WTC11 (cell line): Measurements from ENCODE around the gene PRSS48.

ENCODE experiments used
- ATF2 ChIP-seq: sonication (generic); formaldehyde crosslinking; IDR thresholded peaks from 2 replicates; pipeline ENCODE4 v1.8.1; 2022; ENCODE audit warnings: low read depth, missing genetic modification reagents, borderline replicate concordance
- CTCF ChIP-seq: fragments of 200-600 bp; IDR thresholded peaks from 2 replicates; pipeline ENCODE4 v1.8.0; 2022; ENCODE audit warnings: antibody characterized with exemption
- EMX1 ChIP-seq: fragments of 250-450 bp; sonication (Bioruptor Pico); IDR thresholded peaks from 2 replicates; pipeline ENCODE4 v1.8.0; 2021; ENCODE audit warnings: mild to moderate bottlenecking
- ETV6 ChIP-seq: sonication (generic); formaldehyde crosslinking; IDR thresholded peaks from 2 replicates; pipeline ENCODE4 v1.8.1; 2022; ENCODE audit warnings: mild to moderate bottlenecking, missing genetic modification reagents
- GABPB1 ChIP-seq: sonication (generic); formaldehyde crosslinking; IDR thresholded peaks from 2 replicates; pipeline ENCODE4 v1.8.1; 2023; ENCODE audit warnings: mild to moderate bottlenecking, missing genetic modification reagents
- MAX ChIP-seq: sonication (generic); formaldehyde crosslinking; IDR thresholded peaks from 2 replicates; pipeline ENCODE4 v1.8.0; 2022; ENCODE audit warnings: mild to moderate bottlenecking, missing genetic modification reagents
- SMAD3 ChIP-seq: sonication (generic); formaldehyde crosslinking; IDR thresholded peaks from 2 replicates; pipeline ENCODE4 v1.8.0; 2022; ENCODE audit warnings: missing genetic modification reagents, mild to moderate bottlenecking, borderline replicate concordance
- USF1 ChIP-seq: sonication (generic); formaldehyde crosslinking; IDR thresholded peaks from 2 replicates; pipeline ENCODE4 v1.8.0; 2022; ENCODE audit warnings: mild to moderate bottlenecking, missing genetic modification reagents
- ZBTB43 ChIP-seq: sonication (generic); formaldehyde crosslinking; IDR thresholded peaks from 2 replicates; pipeline ENCODE4 v1.8.1; 2023; ENCODE audit warnings: mild to moderate bottlenecking, missing genetic modification reagents
- ZNF121 ChIP-seq: sonication (generic); formaldehyde crosslinking; IDR thresholded peaks from 2 replicates; pipeline ENCODE4 v1.8.0; 2023; ENCODE audit warnings: missing genetic modification reagents
- ZNF263 ChIP-seq: sonication (generic); formaldehyde crosslinking; IDR thresholded peaks from 2 replicates; pipeline ENCODE4 v1.8.1; 2022; ENCODE audit warnings: low read depth, mild to moderate bottlenecking, moderate library complexity, missing genetic modification reagents
- ZNF396 ChIP-seq: fragments of 250-450 bp; sonication (Bioruptor Pico); IDR thresholded peaks from 2 replicates; pipeline ENCODE4 v1.8.0; 2021; ENCODE audit warnings: mild to moderate bottlenecking, moderate library complexity, borderline replicate concordance
- ZSCAN18 ChIP-seq: fragments of 250-450 bp; sonication (Bioruptor Pico); IDR thresholded peaks from 2 replicates; pipeline ENCODE4 v2.1.2; 2022; ENCODE audit warnings: mild to moderate bottlenecking, moderate library complexity

- no peak for TF ChIP-seq CTCF
- no peak for TF ChIP-seq ZBTB43 (CRISPR knock-in tag)
- no peak for TF ChIP-seq ETV6 (CRISPR knock-in tag)
- no peak for TF ChIP-seq ATF2 (CRISPR knock-in tag)
- TF ChIP-seq SMAD3 (CRISPR knock-in tag): no peak
- TF ChIP-seq EMX1 (CRISPR knock-in tag): no peak
- no peak for TF ChIP-seq ZNF263
- no peak for TF ChIP-seq ZNF121
- no peak for TF ChIP-seq ZNF396 (CRISPR knock-in tag)
- TF ChIP-seq USF1: no peak
- no peak for TF ChIP-seq MAX (CRISPR knock-in tag)
- no peak for TF ChIP-seq ZSCAN18
- no peak for TF ChIP-seq GABPB1 (CRISPR knock-in tag)
Observed at GRCh38 chr4:151339467-151339866, 62.5 kb downstream of the PRSS48 start.
